NCI-H748 treated with DMSO at 0.1 percent for 48 hours (cell line): ENCODE data around the gene CLEC20A.

Source experiments
- DNase-seq: peaks from one replicate; lab custom pipeline; 2025; lab: John Stamatoyannopoulos, UW

The CLEC20A gene

DNA sequence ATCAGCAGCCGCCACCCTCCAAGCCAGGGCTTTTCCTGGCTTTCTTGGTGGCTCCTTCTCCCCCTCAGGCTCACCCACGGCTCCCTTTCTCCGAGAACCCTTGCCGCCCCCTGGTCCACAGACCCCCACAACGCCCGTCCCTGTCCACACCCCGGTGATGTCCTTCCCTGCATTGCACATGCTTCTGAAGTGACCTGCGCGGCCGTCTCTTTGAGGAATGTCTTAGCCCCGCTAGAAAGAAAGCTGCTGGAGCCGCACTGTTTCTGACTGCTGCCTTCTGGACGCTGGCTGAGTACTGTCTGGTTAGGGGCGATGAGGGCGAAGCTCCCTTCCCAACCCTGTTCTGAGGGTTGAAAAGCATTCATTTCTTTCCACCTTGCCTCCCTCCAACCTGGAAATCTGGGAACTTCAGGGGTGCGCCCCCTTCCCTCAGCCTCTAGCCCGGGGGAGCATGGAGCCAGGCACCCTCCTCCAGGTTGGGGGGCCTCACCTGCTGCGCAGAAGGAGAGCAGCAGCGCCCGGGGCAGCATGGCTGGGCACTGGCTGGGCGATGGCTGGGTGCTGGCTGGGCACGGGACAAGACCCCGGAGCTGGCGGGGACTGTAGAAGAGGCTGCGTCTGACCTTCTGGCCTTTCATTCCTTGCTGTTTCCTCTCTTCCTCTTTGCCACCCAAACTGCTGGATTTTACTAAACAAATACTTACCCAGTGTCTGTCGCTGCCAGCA is at the start of gene CLEC20A:
TSS of gene CLEC20A (minus strand) at position 555 of the 726 bp plus-strand sequence. CDS start at position 530, 25 bp downstream.
- no peak for DNase-seq

DNA sequence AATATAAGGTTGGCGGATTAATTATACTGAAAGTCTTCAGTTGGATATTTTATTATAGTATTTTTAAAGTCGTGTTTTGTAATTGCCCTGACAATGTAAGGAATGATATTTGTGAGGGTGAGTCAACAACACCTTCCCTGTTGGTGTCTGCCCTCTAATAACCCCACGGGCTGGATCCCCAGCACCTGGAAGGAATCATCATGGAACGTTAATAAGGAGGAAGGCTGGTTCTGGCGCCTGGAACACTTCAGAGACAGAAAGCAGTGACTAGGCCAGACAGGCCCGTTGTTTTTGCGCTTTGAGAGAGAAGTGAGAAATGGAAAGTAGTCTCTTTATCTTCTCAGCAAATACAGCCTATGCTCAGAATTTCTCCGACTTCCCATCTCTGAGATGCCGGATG is 47.8 kb upstream of the CLEC20A start:
- no peak for DNase-seq

DNA sequence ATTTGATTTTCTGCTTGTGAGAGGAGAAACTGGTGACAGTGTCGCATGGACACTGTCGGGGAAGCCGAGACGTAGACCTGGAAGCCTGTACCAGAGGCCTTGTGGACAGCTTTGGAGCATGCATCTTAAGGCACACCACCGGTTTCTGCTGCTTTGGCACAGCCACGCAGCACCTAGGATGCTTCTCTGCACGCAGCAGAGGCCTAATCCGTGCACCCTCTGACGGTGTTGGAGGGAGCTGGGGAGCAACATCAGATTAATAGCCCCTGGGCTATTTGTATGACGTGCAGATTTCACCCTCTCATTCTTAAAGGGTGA is 46.5 kb upstream of the CLEC20A start:
- no peak for DNase-seq

DNA sequence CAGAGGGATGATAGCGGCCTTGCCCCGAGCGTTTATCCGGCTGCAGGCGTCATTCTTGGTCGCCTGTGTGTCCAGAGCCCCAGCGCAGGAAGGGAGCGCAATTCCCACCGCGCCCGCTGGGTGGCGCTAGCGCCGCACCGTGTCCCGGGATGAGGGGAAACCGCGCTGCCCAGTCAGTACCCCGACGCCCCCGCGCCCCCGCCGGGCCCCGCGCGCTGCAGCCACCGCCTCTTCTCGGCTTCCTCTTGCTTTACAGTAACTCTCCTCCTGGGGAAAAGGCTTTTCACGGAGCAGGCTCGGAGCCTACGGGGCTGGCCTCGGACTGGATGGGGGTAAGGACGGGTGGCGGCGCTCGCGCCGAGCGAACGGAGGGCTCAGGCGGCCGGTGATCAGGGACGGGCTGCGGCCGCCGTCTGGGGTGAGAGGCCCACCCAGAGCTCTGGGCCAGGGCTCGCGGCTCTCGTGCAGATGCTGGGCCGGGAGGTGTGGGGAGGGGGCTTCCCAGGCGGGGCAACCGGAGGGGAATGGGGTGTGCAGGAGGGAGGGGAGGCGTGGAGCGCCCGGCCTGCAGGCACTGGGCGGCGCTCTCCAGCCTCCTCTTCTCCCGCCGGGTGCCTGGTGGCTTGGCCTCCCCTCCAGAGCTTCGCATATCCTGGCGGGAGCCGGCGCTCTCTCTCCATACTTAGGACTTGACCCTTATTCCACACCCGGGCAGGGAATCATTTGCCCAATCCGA is 46.0 kb upstream of the CLEC20A start:
- DNase-seq = peak; percentile 14

DNA sequence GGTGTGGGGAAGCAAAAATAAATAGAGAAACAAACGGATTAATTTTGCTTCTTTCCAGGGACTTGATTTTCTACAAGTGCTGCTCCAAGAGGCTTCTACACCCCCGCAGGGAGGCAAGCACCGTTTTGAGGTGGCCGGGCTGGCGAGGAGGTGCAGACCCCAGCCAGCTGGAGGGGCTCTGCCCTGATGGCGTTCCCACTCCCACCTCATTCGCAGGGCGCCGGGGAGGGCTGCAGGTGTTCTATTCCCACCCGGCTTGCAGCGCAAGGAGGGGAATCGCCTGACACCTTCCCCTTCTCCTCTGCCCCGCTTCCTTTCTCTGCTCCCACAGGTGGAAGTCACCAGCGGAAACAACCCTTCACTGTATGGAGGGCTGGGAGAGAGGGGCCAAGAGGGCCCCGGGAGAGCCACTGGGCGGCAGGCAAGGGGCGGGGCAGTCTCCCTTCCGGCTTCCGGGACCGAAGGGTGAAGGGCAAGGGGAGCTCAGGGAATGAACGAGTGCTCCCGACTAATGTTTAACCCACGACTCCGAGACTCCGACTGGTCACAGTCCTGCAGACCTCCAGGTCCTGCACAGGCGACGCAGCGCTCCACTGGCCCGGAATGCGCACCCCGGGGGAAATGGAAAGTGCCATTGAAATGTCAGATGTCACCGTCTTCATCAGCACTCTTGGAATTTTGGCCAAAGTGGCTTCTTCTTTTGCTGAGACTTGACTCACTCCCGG is 45.2 kb upstream of the CLEC20A start:
- no peak for DNase-seq

DNA sequence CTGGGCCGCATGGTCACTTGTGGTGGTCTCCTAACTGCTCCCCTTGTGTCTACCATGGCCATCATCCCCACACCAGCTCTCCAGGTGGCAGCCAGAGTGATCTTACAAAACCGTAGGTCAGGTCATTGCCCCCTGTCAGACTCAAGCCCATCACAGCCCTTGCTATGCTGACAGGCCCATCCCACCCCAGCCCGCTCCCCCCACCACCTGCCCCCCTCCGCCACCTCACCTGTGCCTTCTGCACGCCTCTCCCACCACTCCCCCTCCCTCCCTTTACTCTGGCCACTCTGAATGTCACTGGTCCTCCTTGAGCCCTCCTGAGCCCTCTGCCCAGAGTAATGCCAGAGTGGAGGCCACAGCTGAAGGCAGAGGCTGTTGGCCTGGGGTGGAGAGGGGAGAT is 44.6 kb upstream of the CLEC20A start:
- DNase-seq = no peak

DNA sequence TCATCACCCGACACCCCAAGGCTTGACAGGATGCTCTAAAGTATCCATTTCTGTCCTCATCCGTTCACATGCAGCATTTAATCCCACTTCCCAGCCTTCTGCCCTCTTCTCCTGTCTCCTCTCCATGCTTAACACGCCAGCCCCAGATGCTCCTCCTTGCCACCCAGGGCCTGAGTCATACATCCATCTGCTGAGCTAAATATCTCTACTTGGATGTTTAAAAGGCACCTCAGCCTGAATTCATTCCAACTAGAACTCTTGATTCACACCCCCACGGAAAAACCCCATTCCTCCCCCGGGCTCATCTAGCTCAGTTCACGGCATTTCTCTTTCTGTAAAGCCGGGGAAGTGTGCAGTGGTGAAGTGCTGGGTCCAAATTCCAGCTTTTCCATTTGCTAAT is 43.9 kb upstream of the CLEC20A start:
- DNase-seq = no peak

DNA sequence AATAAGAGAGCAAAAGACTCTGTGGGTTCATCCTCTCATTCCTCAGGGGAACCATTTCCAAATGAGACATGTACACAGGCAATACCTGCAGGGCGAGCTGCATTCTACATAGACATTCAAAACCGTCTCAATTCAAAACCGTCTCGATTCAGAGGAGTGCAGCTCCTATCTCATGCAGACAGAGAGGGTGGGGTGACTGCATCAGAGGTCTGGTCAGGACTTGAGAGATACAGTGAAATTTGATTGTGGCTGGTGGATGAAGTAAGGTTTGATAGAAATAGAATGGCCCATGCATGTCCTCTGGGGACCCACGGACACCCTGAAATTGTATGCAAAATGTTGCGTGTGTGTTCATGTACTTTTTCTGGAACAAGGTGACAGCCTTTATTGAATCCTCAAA is 43.4 kb upstream of the CLEC20A start:
- no peak for DNase-seq

DNA sequence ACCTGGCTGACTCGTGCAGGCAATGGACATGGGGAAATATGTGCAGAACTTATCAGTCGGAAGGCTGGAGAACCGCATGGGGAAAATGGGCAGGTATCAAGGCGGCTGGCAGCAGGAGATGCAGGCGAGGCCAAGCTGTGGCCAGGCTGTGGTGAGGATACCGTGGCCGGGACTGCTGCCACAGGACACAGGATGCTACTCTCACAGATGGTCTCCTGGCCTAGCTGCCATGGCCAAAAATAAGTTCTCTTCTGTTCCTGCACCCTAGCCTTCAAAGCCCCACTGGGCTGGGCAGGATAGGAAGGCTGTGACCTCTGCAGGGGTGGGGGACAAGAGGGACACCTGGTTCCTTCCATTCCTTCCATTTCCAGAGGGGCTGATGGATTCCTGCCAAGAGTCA is 42.5 kb upstream of the CLEC20A start:
- DNase-seq = no peak

DNA sequence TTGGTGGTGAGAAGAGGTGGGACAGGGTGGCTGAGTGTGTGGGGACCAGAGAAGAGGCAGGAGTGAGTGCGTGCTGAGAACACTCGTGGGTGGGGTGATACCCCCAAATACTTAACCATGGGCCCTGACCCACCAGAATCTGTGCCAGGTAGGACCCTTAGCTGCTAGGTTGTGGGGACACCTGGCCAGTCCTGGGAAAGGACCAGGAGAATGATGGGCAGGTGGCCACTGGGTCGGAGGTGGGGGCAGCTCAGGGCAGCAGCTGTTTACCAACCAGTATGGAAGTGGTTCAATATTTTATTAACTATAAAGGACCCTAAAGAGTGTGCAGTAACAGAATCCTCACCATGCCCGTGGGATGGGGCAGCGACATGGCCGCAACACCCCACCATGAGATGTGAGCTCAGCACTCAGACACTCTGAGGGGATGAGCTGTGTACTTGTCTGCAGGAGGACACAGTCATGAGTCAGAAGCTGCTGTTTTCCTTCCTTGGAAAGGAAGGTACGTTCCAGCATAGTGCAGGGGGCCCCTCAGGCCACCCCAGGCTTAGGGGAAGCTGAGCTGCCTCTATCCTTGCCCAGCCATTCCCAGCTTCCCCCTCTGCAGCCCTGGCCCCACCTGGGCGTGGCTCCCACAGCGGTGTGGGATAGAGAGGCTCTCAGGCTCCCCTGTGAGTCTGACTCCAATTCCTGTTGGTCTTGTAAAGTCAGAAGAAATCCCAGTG is 41.6 kb upstream of the CLEC20A start:
- no peak for DNase-seq

DNA sequence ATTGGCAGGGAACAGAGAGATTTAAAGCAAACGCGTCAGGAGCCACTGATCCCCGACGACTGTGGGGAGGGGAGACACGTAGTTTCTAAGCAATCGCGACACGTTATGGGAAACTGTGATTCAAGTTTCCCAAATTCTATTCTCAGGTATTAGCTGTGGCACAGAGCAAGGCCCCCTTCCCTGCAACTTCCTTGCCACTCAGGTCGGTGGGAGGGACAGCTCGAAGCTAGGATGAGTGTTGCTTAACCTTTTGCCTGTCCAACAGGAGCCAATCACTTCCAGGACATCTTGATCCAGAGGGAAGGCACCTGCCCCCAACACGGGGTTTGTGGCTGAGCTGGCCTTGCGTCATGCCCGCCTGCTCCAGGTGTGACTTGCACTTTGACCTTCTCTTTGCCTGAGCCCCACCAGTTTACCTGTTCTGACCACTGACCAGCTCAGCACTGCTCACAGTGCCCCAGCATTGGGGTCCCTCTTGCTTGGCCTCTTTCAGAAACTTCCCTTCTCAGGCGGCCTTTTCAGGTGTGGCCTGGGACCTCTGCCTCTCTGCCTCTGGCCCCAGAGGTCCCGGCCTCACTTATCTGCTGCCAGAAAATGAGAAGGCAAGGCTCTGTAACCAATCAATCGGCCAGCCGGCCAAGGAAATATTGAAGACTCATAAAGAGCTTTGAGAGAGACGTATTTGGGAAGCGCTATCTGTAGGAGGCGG is 40.8 kb upstream of the CLEC20A start:
- DNase-seq = no peak

DNA sequence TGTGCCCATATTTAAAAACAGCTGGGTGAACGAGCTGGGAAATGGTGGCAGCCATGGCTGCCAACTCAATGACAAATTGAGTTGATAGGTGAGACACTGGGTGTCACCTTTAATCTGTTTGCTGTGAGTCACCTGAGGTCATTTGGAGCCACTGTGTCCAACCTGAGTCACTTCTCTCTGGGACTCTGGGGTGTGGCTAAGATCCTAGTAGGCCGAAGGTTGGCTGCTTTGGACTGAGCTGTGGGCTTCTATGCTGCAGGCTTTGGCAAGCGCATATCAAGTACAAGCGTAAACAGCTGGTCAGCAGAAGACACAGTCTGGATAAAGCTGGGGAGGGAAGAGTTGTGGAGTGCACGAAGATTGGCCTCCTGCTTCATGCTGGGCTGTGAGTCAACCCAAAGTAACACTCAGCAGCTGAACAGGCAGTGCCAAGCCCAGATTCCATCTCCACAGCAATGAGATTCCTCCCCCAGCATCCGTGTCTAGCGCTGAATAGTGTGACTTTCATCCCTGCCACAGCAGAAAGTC is 40.1 kb upstream of the CLEC20A start:
- DNase-seq = no peak

DNA sequence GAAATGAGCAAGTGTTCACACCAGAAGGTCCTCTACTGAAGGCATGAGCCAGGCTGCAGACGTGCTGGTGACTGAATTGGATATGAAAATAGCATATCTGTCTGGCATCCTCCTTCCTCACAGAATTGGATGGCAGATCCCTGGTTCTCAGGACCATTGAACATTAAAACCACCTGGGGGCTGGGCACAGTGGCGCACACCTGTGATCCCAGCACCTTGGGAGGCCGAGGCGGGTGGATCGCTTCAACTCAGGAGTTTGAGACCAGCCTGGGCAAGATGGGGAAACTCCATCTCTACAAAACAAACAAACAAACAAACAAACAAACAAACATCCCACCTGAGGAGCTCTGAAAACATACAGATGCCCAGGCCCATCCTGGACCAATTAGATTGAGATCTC is 39.6 kb upstream of the CLEC20A start:
- DNase-seq = no peak

DNA sequence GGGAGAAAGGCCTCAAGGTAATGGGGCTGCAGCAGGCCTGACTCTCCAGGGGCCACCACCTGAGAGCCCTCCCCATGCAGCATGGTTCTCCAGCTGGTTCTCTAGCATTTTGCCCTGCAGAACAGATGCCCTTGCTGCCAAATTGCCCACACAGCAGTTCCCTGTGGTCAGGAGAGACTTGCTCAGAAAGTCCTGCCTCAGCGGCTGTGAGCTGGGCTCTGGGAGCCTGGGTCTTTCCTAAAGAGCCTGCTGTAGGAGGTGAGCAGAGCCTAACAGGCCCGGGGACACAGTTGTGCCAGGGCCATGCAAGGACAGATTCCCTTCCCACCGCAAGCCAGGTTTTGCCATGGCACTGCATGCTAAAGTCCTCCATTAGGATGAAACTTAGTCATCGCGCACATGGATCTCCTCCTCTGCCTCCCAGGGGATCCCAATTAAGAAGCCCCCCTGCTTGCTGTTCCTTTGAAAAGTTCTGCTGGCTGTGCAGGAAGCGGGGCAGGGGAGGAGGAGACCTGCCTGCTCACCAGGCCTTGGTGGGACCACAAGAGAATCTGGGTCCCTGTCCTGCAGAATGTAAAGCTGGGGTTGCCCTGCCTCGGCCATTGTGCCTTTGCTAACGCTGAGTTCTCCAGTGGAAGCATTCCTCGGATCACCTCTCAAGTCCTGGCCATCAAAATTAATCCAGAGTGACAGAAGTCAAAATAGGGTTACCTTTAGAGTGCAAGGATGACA is 37.5 kb upstream of the CLEC20A start:
- DNase-seq = no peak

DNA sequence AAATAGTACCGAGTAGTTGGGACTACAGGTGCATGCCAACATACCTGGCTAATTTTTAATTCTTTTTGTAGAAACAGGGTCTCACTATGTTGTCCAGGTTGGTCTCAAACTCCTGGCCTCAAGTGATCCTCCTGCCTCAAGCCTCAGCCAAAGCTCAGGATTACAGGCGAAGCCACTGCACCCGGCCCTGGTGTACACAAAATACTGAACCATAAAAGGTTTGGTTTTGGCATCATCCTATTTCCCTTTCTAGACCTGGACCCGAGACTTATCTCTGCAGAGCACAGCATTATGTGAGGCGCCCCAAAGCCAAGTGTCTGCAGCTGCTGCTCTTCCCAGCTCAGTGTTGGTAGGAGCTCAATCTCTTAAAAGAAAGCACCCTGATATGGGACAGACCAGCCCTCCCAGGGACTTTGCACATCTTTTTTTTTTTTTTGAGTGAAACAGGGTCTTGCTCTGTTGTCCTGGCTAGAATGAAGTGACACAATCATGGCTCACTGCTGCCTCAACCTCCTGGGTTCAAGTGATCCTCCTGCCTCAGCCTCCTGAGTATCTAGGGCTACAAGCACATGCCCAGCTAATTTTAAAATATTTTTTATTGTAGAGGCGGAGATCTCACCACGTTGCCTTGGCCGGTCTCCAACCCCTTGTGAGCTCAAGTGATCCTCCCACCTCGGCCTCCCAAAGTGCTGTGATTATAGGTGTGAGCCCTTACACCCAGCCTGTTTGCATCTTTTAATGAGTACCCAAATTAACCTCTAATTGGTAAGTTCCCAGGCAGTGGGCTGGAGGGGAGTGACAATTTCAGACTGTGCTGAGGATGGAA is 36.6 kb upstream of the CLEC20A start:
- DNase-seq = no peak

DNA sequence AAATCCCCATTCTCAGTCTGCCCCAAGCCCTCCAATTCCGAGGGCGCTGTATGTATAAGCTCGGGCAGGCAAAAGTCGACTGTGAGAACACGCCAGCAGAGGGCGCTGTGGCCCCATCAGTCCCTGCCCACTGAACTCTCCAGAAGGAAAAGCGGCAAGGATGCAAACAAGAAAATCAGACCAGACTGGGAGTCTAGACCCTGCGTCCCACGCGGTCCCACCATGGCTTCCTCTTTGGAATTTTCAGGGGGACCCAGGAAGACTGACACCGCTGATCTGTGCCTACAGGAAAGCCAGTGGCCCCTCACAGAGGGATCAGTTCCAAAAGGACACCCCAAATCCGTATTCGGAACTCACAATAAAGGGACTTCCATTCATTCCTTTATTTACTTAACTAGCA is 35.6 kb upstream of the CLEC20A start:
- DNase-seq = peak; percentile 43

DNA sequence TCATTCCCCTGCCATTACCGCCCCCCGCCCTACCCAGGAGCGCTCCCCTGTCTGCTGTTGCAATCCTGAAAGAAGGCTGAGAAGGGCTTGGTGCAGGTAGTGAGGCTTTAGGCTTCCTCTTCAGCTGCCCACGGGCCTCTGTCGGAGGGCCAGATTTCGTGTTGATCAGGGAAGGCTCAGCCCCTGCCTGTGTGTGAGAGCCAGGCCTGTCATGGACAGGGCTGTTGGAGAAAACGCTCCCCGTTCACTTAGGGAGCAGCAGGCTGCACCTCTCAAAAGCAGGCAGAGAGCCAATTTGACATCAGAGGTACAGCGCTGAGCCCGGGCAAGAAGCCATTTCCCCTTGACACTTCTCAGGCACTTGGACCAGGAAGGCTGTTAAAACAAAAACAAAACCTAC is 35.1 kb upstream of the CLEC20A start:
- DNase-seq = no peak

DNA sequence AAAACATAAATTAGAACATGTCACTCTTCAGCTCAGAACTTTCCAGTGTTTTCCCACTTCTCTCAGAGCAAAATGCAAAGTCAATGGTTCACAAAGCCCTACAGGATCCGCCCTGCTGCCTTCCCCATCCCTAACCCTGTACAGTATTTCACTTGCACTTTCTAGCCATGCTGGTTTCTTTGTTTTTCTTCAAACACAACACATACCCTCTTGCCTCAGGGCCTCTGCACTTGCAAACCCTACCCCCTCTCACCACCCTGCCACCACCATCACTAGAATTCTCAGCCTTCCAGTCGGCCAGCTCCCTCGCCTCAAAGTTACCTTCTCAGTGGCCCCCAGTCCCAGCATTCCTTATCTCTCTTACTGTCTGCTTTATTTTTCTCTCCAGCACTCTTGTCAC is 33.7 kb upstream of the CLEC20A start:
- no peak for DNase-seq

DNA sequence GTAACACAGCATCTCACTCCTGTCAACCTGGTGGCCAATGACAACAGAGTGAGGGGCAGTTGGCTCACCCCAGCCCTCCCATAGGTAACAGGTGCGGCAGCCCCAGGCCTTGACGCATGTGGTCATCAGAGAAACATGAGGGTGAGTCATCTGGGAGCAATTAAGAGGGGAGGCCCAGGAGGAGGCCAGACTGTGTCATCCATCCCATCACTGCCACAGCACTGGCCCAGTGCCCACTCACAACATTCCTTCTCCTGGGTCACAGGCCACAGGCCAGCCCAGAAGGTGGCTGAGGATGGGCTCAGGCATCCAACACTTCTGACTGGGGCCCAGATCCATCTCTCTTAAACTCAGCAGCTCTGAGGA is 33.3 kb upstream of the CLEC20A start:
- DNase-seq = no peak

DNA sequence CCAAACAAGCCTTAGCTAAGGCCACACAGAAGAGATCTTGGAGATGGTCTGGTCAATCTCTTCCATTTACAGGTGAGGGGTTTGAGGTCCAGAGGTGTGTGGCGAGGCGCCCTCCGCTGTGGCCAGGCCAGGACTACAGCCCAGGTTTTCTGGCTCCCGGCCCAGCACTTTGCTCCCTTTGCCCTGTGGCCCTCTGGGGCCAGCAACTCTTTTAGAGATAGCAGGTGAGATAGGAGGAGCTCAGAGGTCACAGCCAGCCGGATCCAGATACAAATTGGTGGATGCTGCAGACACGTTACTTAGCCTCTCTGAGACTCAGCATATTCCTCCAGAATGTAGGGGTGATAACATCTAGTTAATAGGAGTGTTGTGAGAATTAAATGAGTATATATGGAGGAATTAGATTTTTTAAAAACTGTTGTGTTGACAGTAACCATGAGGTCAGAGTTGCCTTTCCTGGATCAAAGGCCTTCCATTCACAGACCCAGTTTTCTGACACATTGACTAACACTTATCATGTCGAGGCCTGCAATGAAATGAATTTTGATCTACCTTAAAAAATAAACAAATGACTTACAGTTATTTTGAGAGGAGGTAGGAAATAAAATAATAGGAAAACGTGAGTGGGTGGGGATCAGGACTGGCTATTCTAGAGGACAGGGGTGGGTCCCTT is 32.7 kb upstream of the CLEC20A start:
- no peak for DNase-seq
